Common myeloid progenitor, CD34-positive (primary cell): ENCODE data around the gene EPHB1.
"Not testable (repeated sequence)": the region's sequence is repeated elsewhere in the genome, so short reads cannot be mapped to it uniquely, and the experiment has no call there.

Experiments used
- CTCF ChIA-PET: fragments of 350-600 bp; sonication (Branson Sonifier 250); formaldehyde crosslinking; loops from one replicate; lab custom pipeline; 2021; ENCODE audit warnings: antibody characterized with exemption; lab: Charles Lee
- POLR2A ChIA-PET: fragments of 350-600 bp; sonication (Branson Sonifier 250); formaldehyde crosslinking; loops from one replicate; lab custom pipeline; 2021; ENCODE audit warnings: antibody characterized with exemption; lab: Charles Lee
- DNase-seq, 3 donors: peaks; one replicate each; pipeline versions ENCODE4 v3.0.0 to v3.0.0-alpha.2; 2013
- H3K27ac ChIP-seq, 2 experiments: 1 replicate in 1 of 2; 2 replicates in 1 of 2; pipeline ENCODE4 v1.7.0; 2013; ENCODE audit warnings: inconsistent platforms in 2 of 2, low read length in 2 of 2, mild to moderate bottlenecking in 2 of 2, low read depth in 1 of 2, moderate library complexity in 1 of 2; ENCODE audit not compliant: severe bottlenecking in 2 of 2, insufficient read depth in 1 of 2, poor library complexity in 1 of 2
- H3K27me3 ChIP-seq, 5 experiments: replicated peaks in 2 of 5; 1 replicate in 3 of 5; 2 replicates in 2 of 5; pipeline versions ENCODE4 v1.6.1 to v1.7.0; 2013; ENCODE audit warnings: low read length in 4 of 5, mild to moderate bottlenecking in 2 of 5, moderate library complexity in 2 of 5, inconsistent platforms in 1 of 5; ENCODE audit not compliant: insufficient read depth in 5 of 5, control insufficient read depth in 4 of 5
- H3K36me3 ChIP-seq, 4 experiments: 1 replicate in 2 of 4; 2 replicates in 2 of 4; pipeline versions ENCODE4 v1.6.1 to v1.7.0; 2013; ENCODE audit warnings: low read length in 3 of 4, control low read depth in 1 of 4, mild to moderate bottlenecking in 1 of 4; ENCODE audit not compliant: control insufficient read depth in 4 of 4, insufficient read depth in 4 of 4
- H3K4me1 ChIP-seq, 4 experiments: 1 replicate in 3 of 4; 2 replicates in 1 of 4; pipeline versions ENCODE4 v1.6.1 to v1.7.1; 2013; ENCODE audit warnings: low read length in 3 of 4, mild to moderate bottlenecking in 3 of 4, control low read depth in 1 of 4, inconsistent platforms in 1 of 4, moderate library complexity in 1 of 4; ENCODE audit not compliant: control insufficient read depth in 4 of 4, insufficient read depth in 4 of 4; ENCODE audit errors: control extremely low read depth in 1 of 4
- H3K4me3 ChIP-seq, 7 experiments: 1 replicate in 4 of 7; 2 replicates in 3 of 7; pipeline versions ENCODE4 v1.5.1 to v1.7.0; 2013; ENCODE audit warnings: mild to moderate bottlenecking in 7 of 7, low read length in 6 of 7, moderate library complexity in 6 of 7, inconsistent platforms in 2 of 7, low read depth in 2 of 7, control low read depth in 1 of 7; ENCODE audit not compliant: insufficient read depth in 4 of 7, control insufficient read depth in 1 of 7; ENCODE audit errors: extremely low read depth in 1 of 7
- H3K9me3 ChIP-seq, 5 experiments: 1 replicate in 4 of 5; 2 replicates in 1 of 5; pipeline versions ENCODE4 v1.6.1 to v1.7.1; 2013; ENCODE audit warnings: low read length in 4 of 5, mild to moderate bottlenecking in 2 of 5, inconsistent platforms in 1 of 5, low read depth in 1 of 5, moderate library complexity in 1 of 5; ENCODE audit not compliant: control insufficient read depth in 4 of 5, insufficient read depth in 2 of 5; ENCODE audit errors: control extremely low read depth in 1 of 5
- WGBS: methylation state at CpG from one replicate; pipeline ENCODE4 v1.1.5; 2013; ENCODE audit not compliant: insufficient coverage; 5-methylcytosine and 5-hydroxymethylcytosine counted together

EPHB1 gene

GRCh38 chr3:134775831-134776230 is 19.2 kb upstream of the EPHB1 start:
- H3K27me3 ChIP-seq = no peaks in the 10 kb centered on the region
- no peaks in the 10 kb centered on the region for H3K36me3 ChIP-seq
- ChIA-PET POLR2A (no interaction called here), CTCF (no interaction called here)
- 100% methylated on average over 4 of the region's 5 CpGs for WGBS
- no peak for DNase-seq
- H3K9me3 ChIP-seq = peaks cover 0 to 1% (median 0%) of the 10 kb centered on the region in 5 experiments
- H3K4me1 ChIP-seq = no peaks in the 10 kb centered on the region
- no peak overlapping the region for H3K27ac ChIP-seq
- no peak overlapping the region for H3K4me3 ChIP-seq

- no peak overlapping the region for H3K4me3 ChIP-seq
- H3K9me3 ChIP-seq = no peaks in the 10 kb centered on the region
- no peak overlapping the region for H3K27ac ChIP-seq
- ChIA-PET POLR2A (no interaction called here), CTCF (no interaction called here)
- no CpG with 5 or more reads among the region's 1 CpG for WGBS
- H3K4me1 ChIP-seq = no peaks in the 10 kb centered on the region
- no peaks in the 10 kb centered on the region for H3K27me3 ChIP-seq
- DNase-seq = no peak
- no peaks in the 10 kb centered on the region for H3K36me3 ChIP-seq
Observed at GRCh38 chr3:134776518-134776917, 18.5 kb upstream of the EPHB1 start.

- H3K4me1 ChIP-seq = no peaks in the 10 kb centered on the region
- peak in 2 of 3 donors; percentile 50 to 53 for DNase-seq
- H3K36me3 ChIP-seq = no peaks in the 10 kb centered on the region
- WGBS = 100% methylated on average over 3 of the region's 5 CpGs
- H3K27me3 ChIP-seq = no peaks in the 10 kb centered on the region
- H3K9me3 ChIP-seq = no peaks in the 10 kb centered on the region
- ChIA-PET POLR2A (no interaction called here), CTCF (interaction anchor here (0.7 kb wide), 1 partner anchor 178 kb away, joined by 4 read pairs; no protein-coding TSS in a partner anchor)
- no peak overlapping the region for H3K4me3 ChIP-seq
- no peak overlapping the region for H3K27ac ChIP-seq
Observed at GRCh38 chr3:134777341-134777740, 17.7 kb upstream of the EPHB1 start.

- POLR2A ChIA-PET, H3K27ac ChIP-seq, DNase-seq, H3K9me3 ChIP-seq, CTCF ChIA-PET, H3K27me3 ChIP-seq, H3K36me3 ChIP-seq, H3K4me3 ChIP-seq: not testable (repeated sequence)
- 95% methylated on average over 3 of the region's 4 CpGs for WGBS
- H3K4me1 ChIP-seq = peaks cover 0 to 12% (median 2%) of the 10 kb centered on the region in 4 experiments
Observed at GRCh38 chr3:134788283-134788682, 6.8 kb upstream of the EPHB1 start.

- 100% methylated on average over 2 of the region's 2 CpGs for WGBS
- peaks cover 0 to 13% (median 3%) of the 10 kb centered on the region in 4 experiments for H3K4me1 ChIP-seq
- no peak for DNase-seq
- ChIA-PET CTCF (interaction anchor here (1.7 kb wide), 1 partner anchor 10 kb away, joined by 4 read pairs; no protein-coding TSS in a partner anchor), POLR2A (no interaction called here)
- H3K27ac ChIP-seq = no peak overlapping the region
- no peak overlapping the region for H3K4me3 ChIP-seq
- H3K9me3 ChIP-seq = no peaks in the 10 kb centered on the region
- peaks cover 0 to 3% (median 2%) of the 10 kb centered on the region in 5 experiments for H3K27me3 ChIP-seq
- H3K36me3 ChIP-seq = no peaks in the 10 kb centered on the region
Observed at GRCh38 chr3:134790065-134790464, 5.0 kb upstream of the EPHB1 start.

GRCh38 chr3:134791992-134792391 is 3.1 kb upstream of the EPHB1 start:
- Histone ChIP-seq H3K36me3 (no peaks in the 10 kb centered on the region), H3K9me3 (no peaks in the 10 kb centered on the region), H3K4me3 (no peak overlapping the region), H3K27me3 (peaks cover under 1 to 22% (median 6%) of the 10 kb centered on the region in 5 experiments), H3K27ac (no peak overlapping the region), H3K4me1 (peaks cover 0 to 32% (median 18%) of the 10 kb centered on the region in 4 experiments)
- ChIA-PET CTCF (interaction anchor here (0.8 to 6.2 kb wide), 3 partner anchors 712 to 1102 kb away, joined by 3 to 75 read pairs (median 4); no protein-coding TSS in a partner anchor), POLR2A (no interaction called here)
- no peak for DNase-seq
- WGBS = 80% methylated on average over 2 of the region's 8 CpGs

- WGBS = 92% methylated on average over 3 of the region's 4 CpGs
- Histone ChIP-seq H3K9me3 (no peaks in the 10 kb centered on the region), H3K36me3 (no peaks in the 10 kb centered on the region), H3K4me3 (no peak overlapping the region), H3K27ac (no peak overlapping the region), H3K27me3 (peaks cover 0 to 29% (median 10%) of the 10 kb centered on the region in 5 experiments), H3K4me1 (peaks cover 0 to 40% (median 22%) of the 10 kb centered on the region in 4 experiments)
- ChIA-PET POLR2A (no interaction called here), CTCF (interaction anchor here (0.8 to 6.2 kb wide), 3 partner anchors 10 to 1093 kb away, joined by 3 to 75 read pairs (median 3); no protein-coding TSS in a partner anchor)
- DNase-seq = no peak
Observed at GRCh38 chr3:134792700-134793099, 2.4 kb upstream of the EPHB1 start.
